B cell (primary cell): ENCODE measurements around the gene TIMELESS. TPM values are rescaled to one million over a fixed set of nuclear protein-coding genes. Genes with fewer than 3 reads are reported as not detected.

Source experiments
- ATAC-seq: fragments of 200-7000 bp; cut with Tn5 transposase; one replicate; pipeline ENCODE4 v1.10.0; 2021; ENCODE audit warnings: low read depth, mild to moderate bottlenecking, moderate number of reproducible peaks, moderate library complexity
- CTCF ChIA-PET: fragments of 350-600 bp; sonication (Branson Sonifier 250); formaldehyde crosslinking; loops from one replicate; lab custom pipeline; 2021; ENCODE audit warnings: antibody characterized with exemption, inconsistent platforms; lab: Charles Lee
- POLR2A ChIA-PET: fragments of 350-600 bp; sonication (Branson Sonifier 250); formaldehyde crosslinking; loops from one replicate; lab custom pipeline; 2021; ENCODE audit warnings: antibody characterized with exemption; lab: Charles Lee
- DNase-seq: peaks from one replicate; pipeline ENCODE4 v3.0.0; 2013
- H2AFZ ChIP-seq: 2 replicates; pipeline ENCODE4 v1.6.1; 2012; ENCODE audit warnings: mild to moderate bottlenecking, low read depth, low read length; ENCODE audit not compliant: insufficient read depth, poor library complexity, severe bottlenecking
- H3K27ac ChIP-seq, 2 donors: 1 replicate in 1 of 2; 2 replicates in 1 of 2; pipeline ENCODE4 v1.5.1; 2012 to 2013; ENCODE audit warnings: low read length in 2 of 2, mild to moderate bottlenecking in 2 of 2, moderate library complexity in 1 of 2
- H3K27me3 ChIP-seq, 4 experiments: fragments of 200-600 bp in 1 of 4; sonication (generic) in 1 of 4; replicated peaks in 1 of 4; 1 replicate in 2 of 4; 2 replicates in 2 of 4; pipeline versions ENCODE4 v1.6.1 to v1.7.0; 2013 to 2016; ENCODE audit warnings: low read length in 3 of 4, mild to moderate bottlenecking in 2 of 4, mixed read lengths in 1 of 4, moderate library complexity in 1 of 4; ENCODE audit not compliant: insufficient read depth in 4 of 4, control insufficient read depth in 3 of 4; ENCODE audit errors: control extremely low read depth in 1 of 4
- H3K36me3 ChIP-seq, 2 experiments: replicated peaks in 1 of 2; 1 replicate in 1 of 2; 2 replicates in 1 of 2; pipeline versions ENCODE4 v1.6.1 to v1.7.1; 2013; ENCODE audit warnings: low read length in 1 of 2; ENCODE audit not compliant: insufficient read depth in 2 of 2, control insufficient read depth in 1 of 2; ENCODE audit errors: control extremely low read depth in 1 of 2, extremely low read depth in 1 of 2
- H3K4me1 ChIP-seq, 2 donors: fragments of 200-600 bp in 1 of 2; sonication (generic) in 1 of 2; 1 replicate in 1 of 2; 2 replicates in 1 of 2; pipeline versions ENCODE4 v1.5.1 to v1.6.1; 2013 to 2017; ENCODE audit warnings: low read length in 2 of 2; ENCODE audit not compliant: control insufficient read depth in 2 of 2, insufficient read depth in 2 of 2
- H3K4me2 ChIP-seq: replicated peaks from 2 replicates; pipeline ENCODE3; 2012; ENCODE audit warnings: mild to moderate bottlenecking, low read depth, low read length; ENCODE audit not compliant: poor library complexity, severe bottlenecking
- H3K4me3 ChIP-seq, 5 experiments: fragments of 200-600 bp in 1 of 5; sonication (generic) in 1 of 5; 1 replicate in 3 of 5; 2 replicates in 2 of 5; pipeline versions ENCODE4 v1.5.1 to v1.7.0; 2011 to 2016; ENCODE audit warnings: low read length in 4 of 5, mild to moderate bottlenecking in 4 of 5, low read depth in 2 of 5, control low read depth in 1 of 5, moderate library complexity in 1 of 5; ENCODE audit not compliant: insufficient read depth in 1 of 5; ENCODE audit errors: control extremely low read depth in 1 of 5, extremely low read depth in 1 of 5
- H3K79me2 ChIP-seq: fragments of 200-600 bp; sonication (generic); one replicate; pipeline ENCODE4 v1.6.0; 2016; ENCODE audit warnings: low read length; ENCODE audit not compliant: control insufficient read depth, insufficient read depth
- H3K9ac ChIP-seq: fragments of 200-600 bp; sonication (generic); 2 replicates; pipeline ENCODE4 v1.6.1; 2017; ENCODE audit warnings: mild to moderate bottlenecking, low read length, moderate library complexity
- H3K9me3 ChIP-seq, 3 donors: one replicate each; pipeline versions ENCODE4 v1.6.1 to v1.7.1; 2013; ENCODE audit warnings: low read length in 2 of 3; ENCODE audit not compliant: control insufficient read depth in 2 of 3, insufficient read depth in 1 of 3; ENCODE audit errors: control extremely low read depth in 1 of 3
- H4K20me1 ChIP-seq: 2 replicates; pipeline ENCODE4 v1.6.0; 2012; ENCODE audit warnings: mild to moderate bottlenecking, low read length; ENCODE audit not compliant: insufficient read depth, control insufficient read depth, poor library complexity, severe bottlenecking
- H3K27ac Mint-ChIP-seq: one replicate; pipeline ENCODE4 v1.8.0; 2021; ENCODE audit warnings: mixed read lengths
- H3K27me3 Mint-ChIP-seq: one replicate; pipeline ENCODE4 v1.8.0; 2021; ENCODE audit warnings: mixed read lengths
- H3K4me1 Mint-ChIP-seq: one replicate; pipeline ENCODE4 v1.8.0; 2021; ENCODE audit warnings: mixed read lengths
- H3K4me3 Mint-ChIP-seq: one replicate; pipeline ENCODE4 v1.8.0; 2021; ENCODE audit warnings: mixed read lengths
- H3K9me3 Mint-ChIP-seq: one replicate; pipeline ENCODE4 v1.8.0; 2022; ENCODE audit warnings: mixed read lengths; ENCODE audit not compliant: insufficient read depth
- CTCF ChIP-seq: fragments of 200-600 bp; IDR thresholded peaks from one replicate; pipeline ENCODE4 v1.8.0; 2022; ENCODE audit warnings: antibody characterized with exemption, mild to moderate bottlenecking
- EZH2 ChIP-seq: IDR thresholded peaks from 2 replicates; pipeline ENCODE4 v1.6.1; 2012; ENCODE audit warnings: borderline replicate concordance, low read depth, mild to moderate bottlenecking, moderate library complexity, low read length; ENCODE audit not compliant: insufficient read depth, poor library complexity, severe bottlenecking
- WGBS: methylation state at CpG from one replicate; pipeline ENCODE4 v1.1.5; 2013; ENCODE audit warnings: missing lambda C conversion rate; ENCODE audit not compliant: insufficient coverage; 5-methylcytosine and 5-hydroxymethylcytosine counted together
- intact Hi-C: fragments of 100-400 bp; cut with micrococcal nuclease; formaldehyde crosslinking; loops from one replicate; pipeline ENCODE4 v1.10.0; 2022
- polyA plus RNA-seq: library from polyadenylated mRNA; depleted of rRNA; stranded (reverse); fragments of >200 nt; gene quantifications from 2 replicates; pipeline ENCODE4 v1.2.3, GENCODE V29; 2012
- total RNA-seq, 2 donors: library from RNA; stranded (reverse); fragments of 120-200 nt in 1 of 2; gene quantifications; 1 replicate in 1 of 2; 2 replicates in 1 of 2; pipeline versions ENCODE4 v1.2.3 to v1.2.4, GENCODE V29; 2013 to 2022

TIMELESS gene
- total and polyA plus RNA-seq, 2 donors (not counting 1 experiment from before 2014, with no cell fraction given): 17.2 to 44.4 TPM

- peaks cover 28% of the 10 kb centered on the region for H3K4me1 Mint-ChIP-seq
- peak within 1 kb of the TSS; percentile 99 for H2AFZ ChIP-seq
- no peaks in the 10 kb centered on the region for H3K9me3 ChIP-seq
- TF ChIP-seq CTCF (peak; percentile 30), EZH2 (no peak)
- ChIA-PET CTCF (interaction anchor here (0.6 to 2.1 kb wide), 6 partner anchors 19 to 279 kb away, joined by 3 to 7 read pairs (median 3); partner anchors contain the start of genes ANKRD52, SMARCC2, STAT2 and TIMELESS), POLR2A (interaction anchor here (0.7 to 1.2 kb wide), 6 partner anchors 11 to 350 kb away, joined by 3 to 8 read pairs (median 4); partner anchors contain the start of gene CNPY2)
- peak within 1 kb of the TSS; percentile 98 for H3K27ac Mint-ChIP-seq
- H3K9ac ChIP-seq: peak within 1 kb of the TSS; percentile 97
- peak within 1 kb of the TSS; percentile 93 for H3K4me3 Mint-ChIP-seq
- ATAC-seq (peak; percentile 93), DNase-seq (peak; percentile 97)
- intact Hi-C loops: loop anchor here (1.0 to 5.0 kb wide), 11 partner anchors 19 to 726 kb away; partner anchors contain the start of genes CS, GDF11, GLS2 and PAN2
- H3K27ac ChIP-seq: peak within 1 kb of the TSS; percentile 86 to 87
- H3K27me3 Mint-ChIP-seq: no peaks in the 10 kb centered on the region
- H3K79me2 ChIP-seq: peaks cover 23% of the 10 kb centered on the region
- H3K4me3 ChIP-seq: peak within 1 kb of the TSS; percentile 91 to 100 (median 96)
- peak within 1 kb of the TSS; percentile 82 for H3K4me2 ChIP-seq
- WGBS: under 1% methylated on average over 43 of the region's 43 CpGs
- H4K20me1 ChIP-seq: no peaks in the 10 kb centered on the region
- H3K4me1 ChIP-seq: peaks cover 12 to 28% of the 10 kb centered on the region in 2 donors
- no peaks in the 10 kb centered on the region for H3K9me3 Mint-ChIP-seq
- H3K27me3 ChIP-seq: no peaks in the 10 kb centered on the region
- H3K36me3 ChIP-seq: peaks cover 0 to 7% of the 10 kb centered on the region in 2 experiments
Observed at GRCh38 chr12:56468216-56469006, 19.2 kb upstream of the TIMELESS start, which contains the start of gene SPRYD4. Gene SPRYD4, plus strand, starts transcription at chr12:56468578. Its CDS starts 14 bp downstream, at chr12:56468592.
